GM12872 (cell line): ENCODE measurements around the gene PHAF1.
A peak's percentile ranks its signal among the peaks of the same experiment; 100 is the strongest.

Experiments
- CTCF ChIP-seq: IDR thresholded peaks from 3 replicates; pipeline ENCODE4 v1.5.1; 2011; ENCODE audit warnings: low read depth, mild to moderate bottlenecking, low read length, moderate library complexity; ENCODE audit not compliant: insufficient read depth

PHAF1 gene

DNA sequence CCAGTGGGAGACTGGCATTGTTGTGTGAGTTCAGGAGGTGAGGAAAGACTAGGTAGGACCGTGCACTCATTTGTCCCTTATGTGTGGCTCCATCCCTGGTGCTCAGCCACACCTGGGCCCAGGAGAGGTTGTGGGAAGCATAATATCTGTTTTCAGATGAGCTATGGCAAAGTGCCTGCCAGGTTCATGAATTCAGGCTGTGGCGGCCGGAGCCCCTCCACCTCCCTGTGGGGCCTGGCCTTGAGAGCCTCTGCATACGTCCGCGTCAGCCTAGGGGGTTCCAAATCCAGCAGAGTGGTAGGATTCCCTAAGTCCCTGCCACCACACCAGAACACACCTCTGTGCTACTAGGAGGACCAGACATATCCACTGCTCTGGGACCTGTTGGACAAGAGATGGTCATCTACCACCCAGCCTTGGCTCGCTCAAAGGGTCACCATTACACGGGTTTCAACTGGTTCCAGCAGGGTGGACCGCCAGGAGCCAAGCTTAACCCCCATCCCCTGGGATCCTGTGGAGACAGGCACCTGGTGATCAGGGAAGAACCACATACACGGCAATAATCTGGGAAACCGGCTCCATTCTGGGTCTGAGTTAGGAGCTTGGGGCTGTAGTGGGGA, 39.0 kb downstream of the PHAF1 start:
- TF ChIP-seq CTCF = no peak

DNA sequence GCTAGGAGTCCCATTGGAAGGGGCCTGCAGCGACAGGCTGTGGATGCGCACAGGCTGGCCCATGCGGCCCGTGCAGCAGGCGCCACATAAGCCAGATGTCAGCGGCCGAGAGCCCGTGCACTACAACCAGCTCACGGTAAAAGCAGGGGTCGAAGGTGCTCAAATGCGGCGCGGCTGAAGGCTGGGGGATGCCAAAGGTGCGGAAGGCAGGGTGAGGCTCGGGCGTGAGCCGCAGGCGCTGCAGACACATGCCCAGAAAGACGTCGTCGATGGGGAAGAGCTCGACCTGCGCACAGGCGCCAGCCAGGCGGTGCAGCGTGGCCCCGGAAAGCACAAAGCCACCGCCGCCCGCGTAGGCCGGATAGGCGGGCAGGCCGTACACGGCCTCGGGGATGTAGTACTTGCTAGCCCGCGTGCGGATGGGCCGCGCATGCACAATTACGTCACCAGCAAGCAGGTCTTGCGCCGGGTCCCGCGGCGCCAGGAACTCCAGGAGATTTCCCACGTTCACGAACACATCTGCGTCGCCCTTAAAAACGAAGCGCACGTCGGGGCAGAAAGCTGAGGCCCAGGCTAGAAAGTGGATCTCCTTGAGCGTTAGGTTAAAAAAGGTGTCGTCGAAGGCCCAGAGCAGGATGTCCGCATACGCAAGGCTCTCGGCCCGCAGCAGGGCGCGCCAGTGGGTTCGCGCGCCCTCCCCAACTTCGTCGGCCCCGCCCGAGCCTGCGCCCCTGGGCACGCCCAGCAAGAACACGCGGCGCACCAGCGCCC, 39.7 kb downstream of the PHAF1 start:
- TF ChIP-seq CTCF = no peak

GRCh38 chr16:67150047-67150832, 40.5 kb downstream of the PHAF1 start:
- 0 out of 3 replicates have a peak, but pooled peaks have one; percentile 18 for TF ChIP-seq CTCF

GRCh38 chr16:67150833-67151396, 41.2 kb downstream of the PHAF1 start, which contains the start of gene B3GNT9:
Gene B3GNT9, minus strand, starts transcription at chr16:67150998. Its CDS starts 513 bp downstream, at chr16:67150485.
- TF ChIP-seq CTCF = no peak

DNA sequence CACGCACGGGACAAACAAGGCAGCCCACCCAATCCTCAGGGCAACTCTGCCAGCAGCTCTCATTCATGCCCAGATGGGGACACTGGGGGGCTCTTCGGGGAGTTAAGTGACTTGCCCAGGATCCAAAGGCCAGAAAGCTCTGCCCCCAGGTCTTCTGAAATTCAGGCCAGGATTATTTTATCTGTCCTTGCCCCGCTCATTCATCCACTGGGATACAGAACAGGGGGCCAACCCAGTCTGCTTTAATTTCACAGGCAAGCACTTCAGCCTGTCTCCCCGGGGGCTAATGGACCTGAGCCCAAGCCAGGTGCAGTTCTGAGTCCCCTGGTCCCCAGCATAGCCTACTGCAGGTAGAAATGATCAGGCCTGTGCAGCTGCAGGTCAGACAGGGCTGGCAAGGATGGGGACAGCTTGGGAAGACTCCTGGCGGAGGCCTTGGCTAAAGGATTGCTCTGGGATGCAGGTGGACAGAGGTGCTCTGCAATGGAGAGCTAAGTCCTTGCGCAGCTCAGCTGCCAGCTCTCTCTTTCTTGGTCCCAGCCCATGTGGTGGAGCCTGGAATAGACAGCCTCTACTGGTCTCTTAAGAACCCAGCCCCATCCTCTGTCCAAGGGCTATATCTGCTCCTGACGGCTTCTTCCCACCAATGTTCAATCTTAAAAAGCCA, 41.8 kb downstream of the PHAF1 start:
- no peak for TF ChIP-seq CTCF

GRCh38 chr16:67154578-67155294, 45.0 kb downstream of the PHAF1 start:
- no peak for TF ChIP-seq CTCF
